ENCODE measurements around the gene TTC39C. TPM values are rescaled to one million over a fixed set of nuclear protein-coding genes. Genes with fewer than 3 reads are reported as not detected.

Gene TTC39C
- total and polyA plus RNA-seq, 3 donors from 2014 or later: 57.7 to 70.4 (median 68.3) TPM

GRCh38 chr18:24035316-24035715 lies 20.8 kb downstream of the TTC39C start:
- H3K27me3 ChIP-seq: no peaks in the 10 kb centered on the region
- intact Hi-C loops (cut with DNase I; ENCODE audit: low total_unique reads): no loop called here
- no peaks in the 10 kb centered on the region for H3K9me3 ChIP-seq
- 90 to 93% methylated on average over 4 of the region's 4 CpGs for WGBS, 2 donors
- no peak overlapping the region for H3K27ac ChIP-seq
- H3K4me3 ChIP-seq: no peak overlapping the region
- no peak for TF ChIP-seq CTCF (IDR thresholded peaks at IDR 0.05)
- TF ChIP-seq POLR2A (IDR thresholded peaks at IDR 0.05): no peak
- H3K36me3 ChIP-seq (ENCODE audit: low read depth, missing control alignments): no peaks in the 10 kb centered on the region
- no peak for DNase-seq
- H3K4me1 ChIP-seq: peaks cover 6% of the 10 kb centered on the region

GRCh38 chr18:24039671-24040070 lies 25.1 kb downstream of the TTC39C start:
- intact Hi-C loops (cut with DNase I; ENCODE audit: low total_unique reads): no loop called here
- no peak overlapping the region for H3K27ac ChIP-seq
- H3K36me3 ChIP-seq (ENCODE audit: low read depth, missing control alignments): no peaks in the 10 kb centered on the region
- no peaks in the 10 kb centered on the region for H3K27me3 ChIP-seq
- TF ChIP-seq CTCF (IDR thresholded peaks at IDR 0.05) (no peak), POLR2A (IDR thresholded peaks at IDR 0.05) (no peak)
- no peaks in the 10 kb centered on the region for H3K4me1 ChIP-seq
- no peak for DNase-seq
- no peak overlapping the region for H3K4me3 ChIP-seq
- no peaks in the 10 kb centered on the region for H3K9me3 ChIP-seq
- 85 to 86% methylated on average over 3 of the region's 3 CpGs for WGBS, 2 donors

- TF ChIP-seq CTCF (IDR thresholded peaks at IDR 0.05): no peak
- DNase-seq: no peak
- no peak overlapping the region for H3K27ac ChIP-seq
- H3K27me3 ChIP-seq: no peaks in the 10 kb centered on the region
- intact Hi-C loops (cut with DNase I; ENCODE audit: low total_unique reads): no loop called here
- no peaks in the 10 kb centered on the region for H3K9me3 ChIP-seq
- no peak overlapping the region for H3K4me3 ChIP-seq
- no peaks in the 10 kb centered on the region for H3K4me1 ChIP-seq
- 84 to 94% methylated on average over 4 of the region's 4 CpGs for WGBS, 2 donors
- no peaks in the 10 kb centered on the region for H3K36me3 ChIP-seq (ENCODE audit: low read depth, missing control alignments)
Observed at GRCh38 chr18:24041691-24042090, 27.1 kb downstream of the TTC39C start.

GRCh38 chr18:24043403-24043802 lies 28.8 kb downstream of the TTC39C start:
- no peaks in the 10 kb centered on the region for H3K27me3 ChIP-seq
- H3K36me3 ChIP-seq (ENCODE audit: low read depth, missing control alignments): no peaks in the 10 kb centered on the region
- TF ChIP-seq CTCF (IDR thresholded peaks at IDR 0.05) (no peak), POLR2A (IDR thresholded peaks at IDR 0.05) (no peak)
- H3K4me3 ChIP-seq: no peak overlapping the region
- intact Hi-C loops (cut with DNase I; ENCODE audit: low total_unique reads): no loop called here
- no peak overlapping the region for H3K27ac ChIP-seq
- peaks cover 1% of the 10 kb centered on the region for H3K4me1 ChIP-seq
- DNase-seq: no peak
- WGBS, 2 donors: 77 to 85% methylated on average over 6 of the region's 6 CpGs
- H3K9me3 ChIP-seq: no peaks in the 10 kb centered on the region

GRCh38 chr18:24048261-24048660 lies 33.7 kb downstream of the TTC39C start:
- no peak overlapping the region for H3K4me3 ChIP-seq
- H3K27ac ChIP-seq: no peak overlapping the region
- DNase-seq: no peak
- H3K9me3 ChIP-seq: no peaks in the 10 kb centered on the region
- peaks cover 20% of the 10 kb centered on the region for H3K4me1 ChIP-seq
- TF ChIP-seq CTCF (IDR thresholded peaks at IDR 0.05) (no peak), POLR2A (IDR thresholded peaks at IDR 0.05) (no peak)
- intact Hi-C loops (cut with DNase I; ENCODE audit: low total_unique reads): no loop called here
- no peaks in the 10 kb centered on the region for H3K27me3 ChIP-seq
- 93 to 98% methylated on average over 1 of the region's 1 CpG for WGBS, 2 donors
- no peaks in the 10 kb centered on the region for H3K36me3 ChIP-seq (ENCODE audit: low read depth, missing control alignments)
